Measurements from ENCODE around the gene KRT6B. TPM values are rescaled to one million over a fixed set of nuclear protein-coding genes. Genes with fewer than 3 reads are reported as not detected.

Gene KRT6B
- polyA plus RNA-seq, 1 donor (not counting 4 experiments of a cell fraction or from before 2014, with no cell fraction given), result 2,016 TPM

DNA sequence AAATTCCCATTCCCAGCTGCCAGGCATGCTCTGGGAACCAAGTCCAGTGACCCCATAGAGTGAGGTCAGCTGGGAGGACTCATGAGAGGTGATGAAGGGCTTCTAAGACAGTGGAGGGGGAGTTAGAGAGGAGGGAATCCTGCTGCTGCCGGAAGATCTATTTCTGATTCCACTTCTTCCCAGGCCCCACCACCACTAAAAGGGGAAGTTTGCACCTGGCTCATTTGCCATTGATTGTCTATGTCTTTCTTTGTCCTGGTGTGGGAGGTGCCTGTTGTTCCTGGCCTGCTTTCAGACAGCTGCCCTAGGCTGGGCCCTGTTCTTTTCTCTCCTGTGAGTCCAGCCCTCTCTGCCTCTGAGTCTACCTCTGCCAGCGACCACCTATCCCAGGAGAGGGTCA, 44.1 kb upstream of the KRT6B start:
- H3K27me3 ChIP-seq (ENCODE audit: control insufficient read depth, extremely low read depth, insufficient read depth, low read length), result no peaks in the 10 kb centered on the region
- dilution Hi-C loops (cut with MboI; ENCODE audit: extremely low pct_ligation_motif_present, low sequenced_read_pairs), result no loop called here
- H3K9me3 ChIP-seq (ENCODE audit: control insufficient read depth, low read depth, low read length), result no peaks in the 10 kb centered on the region
- H4K20me1 ChIP-seq (ENCODE audit: control insufficient read depth, extremely low read depth, insufficient read depth, low read length), result peaks cover 14% of the 10 kb centered on the region
- peak overlapping the region; percentile 96 for H3K4me2 ChIP-seq (ENCODE audit: control insufficient read depth, extremely low read depth, insufficient read depth, low read depth, low read length)
- no peaks in the 10 kb centered on the region for H3K9me1 ChIP-seq (ENCODE audit: control insufficient read depth, extremely low read depth, insufficient read depth, low read length)
- peak overlapping the region; percentile 92 for H3K9ac ChIP-seq (ENCODE audit: control insufficient read depth, extremely low read depth, insufficient read depth, low read length)
- TF ChIP-seq EZH2 (IDR thresholded peaks at IDR 0.05; ENCODE audit: low read length), result no peak
- TF ChIP-seq, protein P1, sequence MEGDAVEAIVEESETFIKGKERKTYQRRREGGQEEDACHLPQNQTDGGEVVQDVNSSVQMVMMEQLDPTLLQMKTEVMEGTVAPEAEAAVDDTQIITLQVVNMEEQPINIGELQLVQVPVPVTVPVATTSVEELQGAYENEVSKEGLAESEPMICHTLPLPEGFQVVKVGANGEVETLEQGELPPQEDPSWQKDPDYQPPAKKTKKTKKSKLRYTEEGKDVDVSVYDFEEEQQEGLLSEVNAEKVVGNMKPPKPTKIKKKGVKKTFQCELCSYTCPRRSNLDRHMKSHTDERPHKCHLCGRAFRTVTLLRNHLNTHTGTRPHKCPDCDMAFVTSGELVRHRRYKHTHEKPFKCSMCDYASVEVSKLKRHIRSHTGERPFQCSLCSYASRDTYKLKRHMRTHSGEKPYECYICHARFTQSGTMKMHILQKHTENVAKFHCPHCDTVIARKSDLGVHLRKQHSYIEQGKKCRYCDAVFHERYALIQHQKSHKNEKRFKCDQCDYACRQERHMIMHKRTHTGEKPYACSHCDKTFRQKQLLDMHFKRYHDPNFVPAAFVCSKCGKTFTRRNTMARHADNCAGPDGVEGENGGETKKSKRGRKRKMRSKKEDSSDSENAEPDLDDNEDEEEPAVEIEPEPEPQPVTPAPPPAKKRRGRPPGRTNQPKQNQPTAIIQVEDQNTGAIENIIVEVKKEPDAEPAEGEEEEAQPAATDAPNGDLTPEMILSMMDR (optimal IDR thresholded peaks at IDR 0.05 in 1 of 3, IDR thresholded peaks at IDR 0.05 in 1 of 3, conservative IDR thresholded peaks at IDR 0.05 in 1 of 3; ENCODE audit: extremely low read depth in 1 of 3, insufficient read depth in 2 of 3, low read length in 3 of 3), result no peak
- peak overlapping the region; percentile 3 to 4 (median 4) for H3K4me3 ChIP-seq (ENCODE audit: control insufficient read depth in 2 of 3, extremely low read depth in 1 of 3, insufficient read depth in 2 of 3, low read depth in 1 of 3, low read length in 3 of 3)
- DNase-seq (ENCODE audit: low read depth, low spot score), result no peak
- peak overlapping the region; percentile 99 for H3K27ac ChIP-seq (ENCODE audit: control insufficient read depth, insufficient read depth, low read length)
- H2AFZ ChIP-seq (ENCODE audit: control insufficient read depth, low read length), result no peak overlapping the region
- H3K36me3 ChIP-seq (ENCODE audit: control insufficient read depth in 2 of 2, extremely low read depth in 1 of 2, insufficient read depth in 2 of 2, low read length in 2 of 2), result peaks cover 3 to 11% of the 10 kb centered on the region in 2 experiments
- peaks cover 16% of the 10 kb centered on the region for H3K79me2 ChIP-seq (ENCODE audit: control insufficient read depth, insufficient read depth, low read length)
- H3K4me1 ChIP-seq (ENCODE audit: control insufficient read depth, extremely low read depth, insufficient read depth, low read length), result peaks cover 62% of the 10 kb centered on the region
- FAIRE-seq, result no peak

DNA sequence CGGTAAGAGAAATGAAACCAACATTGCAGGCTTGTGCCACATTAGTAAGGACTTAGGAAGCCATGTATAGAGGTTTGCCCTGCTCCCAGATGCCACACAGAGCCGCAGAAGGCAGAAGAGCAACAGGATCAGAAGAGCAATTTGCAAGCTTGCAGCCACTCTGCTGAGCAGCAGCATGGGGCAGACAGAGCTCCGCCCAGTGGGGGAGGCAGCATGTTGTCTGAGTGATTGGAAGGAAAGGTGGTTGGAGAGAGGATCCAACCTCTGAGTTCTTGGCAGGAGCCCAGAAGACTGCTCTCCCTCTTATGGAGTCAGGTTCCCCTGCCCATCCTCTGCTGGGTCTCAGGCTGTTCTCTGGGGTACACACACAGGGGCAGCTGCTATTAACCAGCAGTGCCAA, 43.4 kb upstream of the KRT6B start:
- dilution Hi-C loops (cut with MboI; ENCODE audit: extremely low pct_ligation_motif_present, low sequenced_read_pairs), result no loop called here
- Histone ChIP-seq H3K27ac (ENCODE audit: control insufficient read depth, insufficient read depth, low read length) (peak overlapping the region; percentile 99), H3K9me3 (ENCODE audit: control insufficient read depth, low read depth, low read length) (no peaks in the 10 kb centered on the region), H2AFZ (ENCODE audit: control insufficient read depth, low read length) (no peak overlapping the region), H3K4me2 (ENCODE audit: control insufficient read depth, extremely low read depth, insufficient read depth, low read depth, low read length) (peak overlapping the region; percentile 96), H4K20me1 (ENCODE audit: control insufficient read depth, extremely low read depth, insufficient read depth, low read length) (peaks cover 17% of the 10 kb centered on the region), H3K79me2 (ENCODE audit: control insufficient read depth, insufficient read depth, low read length) (peaks cover 16% of the 10 kb centered on the region), H3K9me1 (ENCODE audit: control insufficient read depth, extremely low read depth, insufficient read depth, low read length) (no peaks in the 10 kb centered on the region), H3K27me3 (ENCODE audit: control insufficient read depth, extremely low read depth, insufficient read depth, low read length) (no peaks in the 10 kb centered on the region), H3K36me3 (ENCODE audit: control insufficient read depth in 2 of 2, extremely low read depth in 1 of 2, insufficient read depth in 2 of 2, low read length in 2 of 2) (peaks cover 6 to 14% of the 10 kb centered on the region in 2 experiments), H3K4me3 (ENCODE audit: control insufficient read depth in 2 of 3, extremely low read depth in 1 of 3, insufficient read depth in 2 of 3, low read depth in 1 of 3, low read length in 3 of 3) (peak overlapping the region in 2 of 3 experiments; percentile 4 to 72), H3K4me1 (ENCODE audit: control insufficient read depth, extremely low read depth, insufficient read depth, low read length) (peaks cover 61% of the 10 kb centered on the region), H3K9ac (ENCODE audit: control insufficient read depth, extremely low read depth, insufficient read depth, low read length) (peak overlapping the region; percentile 92)
- FAIRE-seq (peak; percentile 90), DNase-seq (ENCODE audit: low read depth, low spot score) (peak; percentile 81)
- no peak for TF ChIP-seq EZH2 (IDR thresholded peaks at IDR 0.05; ENCODE audit: low read length)
- TF ChIP-seq, protein P1 (optimal IDR thresholded peaks at IDR 0.05 in 1 of 3, IDR thresholded peaks at IDR 0.05 in 1 of 3, conservative IDR thresholded peaks at IDR 0.05 in 1 of 3; ENCODE audit: extremely low read depth in 1 of 3, insufficient read depth in 2 of 3, low read length in 3 of 3), result peak in 2 of 3 experiments; percentile 8 to 34

Measured in keratinocyte (primary cell).